Upper lobe of left lung (tissue), 6 donors: ENCODE data around the gene DDX1. TPM values are rescaled to one million over a fixed set of nuclear protein-coding genes. Genes with fewer than 3 reads are reported as not detected.

Source experiments
- ATAC-seq, 2 donors: fragments of 200-7000 bp; cut with Tn5 transposase; one replicate each; pipeline ENCODE4 v1.9.1; 2022; ENCODE audit warnings: mild to moderate bottlenecking in 2 of 2, moderate library complexity in 2 of 2; ENCODE audit not compliant: low FRiP score in 2 of 2
- DNase-seq, 2 donors: peaks; one replicate each; pipeline ENCODE4 v3.0.0-alpha.2; 2019 to 2020
- H3K27ac ChIP-seq, 4 donors: fragments of 200-600 bp; sonication (generic); one replicate each; pipeline ENCODE4 v1.5.1; 2016 to 2019
- H3K27me3 ChIP-seq, 4 donors: fragments of 200-600 bp; sonication (generic); one replicate each; pipeline ENCODE4 v1.5.1; 2017 to 2019
- H3K36me3 ChIP-seq, 4 donors: fragments of 200-600 bp; sonication (generic); one replicate each; pipeline ENCODE4 v1.5.1; 2016 to 2019
- H3K4me1 ChIP-seq, 4 donors: fragments of 200-600 bp; sonication (generic); one replicate each; pipeline ENCODE4 v1.5.1; 2018 to 2019
- H3K4me3 ChIP-seq, 4 donors: fragments of 200-600 bp; sonication (generic); one replicate each; pipeline ENCODE4 v1.5.1; 2017 to 2019; ENCODE audit warnings: mild to moderate bottlenecking in 2 of 4, moderate library complexity in 1 of 4
- H3K9me3 ChIP-seq, 4 donors: fragments of 200-600 bp; sonication (generic); one replicate each; pipeline ENCODE4 v1.5.1; 2018 to 2019
- CTCF ChIP-seq, 6 experiments: fragments of 450-650 bp in 4 of 6; fragments of 200-600 bp in 2 of 6; sonication (generic) in 2 of 6; IDR thresholded peaks; one replicate each; pipeline ENCODE4 v1.5.1; 2016 to 2019; ENCODE audit warnings: antibody characterized with exemption in 6 of 6
- EP300 ChIP-seq, 4 donors: sonication (generic); formaldehyde crosslinking; IDR thresholded peaks; one replicate each; pipeline ENCODE4 v1.5.1; 2017; ENCODE audit warnings: antibody characterized with exemption in 4 of 4, control low read depth in 2 of 4
- POLR2A ChIP-seq, 4 donors: fragments of 450-650 bp; IDR thresholded peaks; one replicate each; pipeline ENCODE4 v1.5.1; 2016 to 2017; ENCODE audit warnings: antibody characterized with exemption in 4 of 4, mild to moderate bottlenecking in 2 of 4
- POLR2AphosphoS5 ChIP-seq, 2 donors: sonication (generic); formaldehyde crosslinking; IDR thresholded peaks; one replicate each; pipeline ENCODE4 v1.5.1; 2017; ENCODE audit warnings: antibody characterized with exemption in 2 of 2
- WGBS, 2 donors: methylation state at CpG; one replicate each; pipeline ENCODE4 v1.1.5; 2017 to 2018; 5-methylcytosine and 5-hydroxymethylcytosine counted together
- total RNA-seq, 6 donors: library from RNA; depleted of rRNA in 4 of 6; stranded (reverse); fragments of >200 nt in 4 of 6; gene quantifications; one replicate each; pipeline versions ENCODE4 v1.1.0 to v1.2.1, GENCODE V29; 2016 to 2021
- donor health status: DM: no; HTN: no; CAD: no; lungs with moderate emphysema.
- donor health status: DM: no; HTN: yes; CAD: no; lungs with severe emphysema.

DDX1 gene
- total RNA-seq, 6 donors from 2014 or later: 40.9 to 78.5 (median 53.0) TPM

- DNase-seq (no peak), ATAC-seq (no peak)
- WGBS, 2 donors: 91 to 94% methylated on average over 13 of the region's 13 CpGs
- Histone ChIP-seq H3K9me3 (no peaks in the 10 kb centered on the region), H3K27ac (no peak overlapping the region), H3K27me3 (no peaks in the 10 kb centered on the region), H3K4me3 (no peak overlapping the region), H3K4me1 (peaks cover 0 to 8% (median 3%) of the 10 kb centered on the region in 4 donors), H3K36me3 (peaks cover 0 to 3% (median 0%) of the 10 kb centered on the region in 4 donors)
- TF ChIP-seq POLR2A (IDR thresholded peaks at IDR 0.05) (no peak), EP300 (IDR thresholded peaks at IDR 0.05) (no peak), CTCF (IDR thresholded peaks at IDR 0.05) (no peak), POLR2AphosphoS5 (IDR thresholded peaks at IDR 0.05) (no peak)
Measured at GRCh38 chr2:15642815-15643500, 51.3 kb downstream of the DDX1 start.

- Histone ChIP-seq H3K4me3 (no peak overlapping the region), H3K9me3 (no peaks in the 10 kb centered on the region), H3K4me1 (peaks cover 0 to 8% (median 3%) of the 10 kb centered on the region in 4 donors), H3K27ac (no peak overlapping the region), H3K27me3 (no peaks in the 10 kb centered on the region), H3K36me3 (peaks cover 0 to 3% (median 0%) of the 10 kb centered on the region in 4 donors)
- ATAC-seq (no peak), DNase-seq (no peak)
- WGBS, 2 donors: 87 to 94% methylated on average over 4 of the region's 4 CpGs
- TF ChIP-seq CTCF (IDR thresholded peaks at IDR 0.05) (no peak), EP300 (IDR thresholded peaks at IDR 0.05) (no peak), POLR2AphosphoS5 (IDR thresholded peaks at IDR 0.05) (no peak), POLR2A (IDR thresholded peaks at IDR 0.05) (no peak)
Measured at GRCh38 chr2:15643791-15644585, 52.3 kb downstream of the DDX1 start.

GRCh38 chr2:15645300-15645699 is 53.6 kb downstream of the DDX1 start:
- H3K4me1 ChIP-seq: peaks cover 0 to 4% (median under 1%) of the 10 kb centered on the region in 4 donors
- TF ChIP-seq CTCF (IDR thresholded peaks at IDR 0.05) (no peak), POLR2A (IDR thresholded peaks at IDR 0.05) (no peak), EP300 (IDR thresholded peaks at IDR 0.05) (no peak), POLR2AphosphoS5 (IDR thresholded peaks at IDR 0.05) (no peak)
- no peak for DNase-seq
- no peaks in the 10 kb centered on the region for H3K9me3 ChIP-seq
- H3K4me3 ChIP-seq: no peak overlapping the region
- H3K27ac ChIP-seq: no peak overlapping the region
- H3K27me3 ChIP-seq: no peaks in the 10 kb centered on the region
- ATAC-seq: no peak
- H3K36me3 ChIP-seq: peaks cover 0 to 3% (median 0%) of the 10 kb centered on the region in 4 donors
- WGBS, 2 donors: 88 to 94% methylated on average over 2 of the region's 2 CpGs

GRCh38 chr2:15645720-15646385 is 54.2 kb downstream of the DDX1 start:
- H3K4me1 ChIP-seq: no peaks in the 10 kb centered on the region
- H3K4me3 ChIP-seq: no peak overlapping the region
- H3K9me3 ChIP-seq: no peaks in the 10 kb centered on the region
- DNase-seq: no peak
- ATAC-seq: no peak
- H3K27me3 ChIP-seq: no peaks in the 10 kb centered on the region
- H3K27ac ChIP-seq: no peak overlapping the region
- peaks cover 0 to 3% (median 0%) of the 10 kb centered on the region in 4 donors for H3K36me3 ChIP-seq
- 79 to 83% methylated on average over 8 to 9 of the region's 9 CpGs for whole genome bisulfite sequencing, 2 donors
- TF ChIP-seq POLR2AphosphoS5 (IDR thresholded peaks at IDR 0.05): no peak

- DNase-seq: no peak
- WGBS, 2 donors: 95% methylated on average over 6 of the region's 6 CpGs
- no peak for ATAC-seq
Measured at GRCh38 chr2:15646661-15647060, 55.0 kb downstream of the DDX1 start.

More at GRCh38 chr2:15646661-15647060, 55.0 kb downstream of the DDX1 start:
- H3K9me3 ChIP-seq: no peaks in the 10 kb centered on the region
- no peak overlapping the region for H3K27ac ChIP-seq
- H3K27me3 ChIP-seq: no peaks in the 10 kb centered on the region
- TF ChIP-seq POLR2AphosphoS5 (IDR thresholded peaks at IDR 0.05): no peak
- no peak for TF ChIP-seq CTCF (IDR thresholded peaks at IDR 0.05)
- TF ChIP-seq POLR2A (IDR thresholded peaks at IDR 0.05): no peak
- no peak for TF ChIP-seq EP300 (IDR thresholded peaks at IDR 0.05)
- H3K36me3 ChIP-seq: no peaks in the 10 kb centered on the region
- no peaks in the 10 kb centered on the region for H3K4me1 ChIP-seq
- H3K4me3 ChIP-seq: no peak overlapping the region
